GM21447 (cell line): Measurements from ENCODE around the gene PCDH9.
"Not testable (repeated sequence)": the region's sequence is repeated elsewhere in the genome, so short reads cannot be mapped to it uniquely, and the experiment has no call there.

Experiments used
- ATAC-seq: cut with Tn5 transposase; IDR thresholded peaks from one replicate; pipeline ENCODE4 v1.9.1; 2021; ENCODE audit not compliant: unreplicated experiment

Gene PCDH9

DNA sequence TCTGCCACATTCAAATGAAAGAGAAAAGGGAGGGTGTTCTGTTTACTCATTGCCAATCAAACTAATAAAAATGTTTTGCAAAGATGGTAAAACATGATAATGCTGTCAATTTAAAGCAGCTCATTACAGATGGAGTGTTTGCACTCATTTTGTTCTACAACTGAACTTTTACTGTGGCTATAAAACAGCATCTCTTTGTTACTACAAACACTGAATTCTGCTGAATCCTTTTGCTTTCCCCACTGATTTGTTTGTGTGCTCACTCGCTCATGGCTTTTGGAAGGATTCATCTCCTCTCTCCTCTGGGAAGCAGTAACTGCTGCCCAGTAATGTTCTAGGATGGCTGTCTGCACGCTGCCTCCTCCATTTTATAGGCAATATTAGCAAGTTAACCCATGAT lies 434.5 kb downstream of the PCDH9 start:
- no peak for ATAC-seq

GRCh38 chr13:66794340-66795031 lies 435.6 kb downstream of the PCDH9 start:
- no peak for ATAC-seq

- ATAC-seq = no peak
Measured at GRCh38 chr13:66790861-66791260, 439.3 kb downstream of the PCDH9 start.

- no peak for ATAC-seq
Measured at GRCh38 chr13:66781241-66781640, 448.9 kb downstream of the PCDH9 start.

GRCh38 chr13:66780814-66781213 lies 449.3 kb downstream of the PCDH9 start:
- ATAC-seq = no peak

DNA sequence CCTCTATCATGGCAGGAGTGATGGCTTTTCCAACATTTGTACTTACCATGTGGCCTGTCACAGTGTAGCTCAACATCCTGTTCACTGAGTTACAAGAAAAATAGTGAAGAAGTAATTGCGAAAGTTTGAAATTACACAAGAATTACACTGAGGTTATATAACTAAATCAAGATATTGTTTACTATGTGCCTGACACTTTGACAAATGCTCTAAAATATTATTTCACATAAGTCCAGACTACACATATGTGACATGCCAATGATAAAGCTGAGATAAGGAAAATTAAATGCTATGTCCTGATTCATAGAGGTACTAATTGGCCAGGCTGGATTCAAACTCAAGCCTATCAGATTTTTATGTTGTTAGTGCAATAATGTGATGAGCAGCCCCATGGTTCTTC lies 451.7 kb downstream of the PCDH9 start:
- no peak for ATAC-seq

GRCh38 chr13:66775196-66775595 lies 454.9 kb downstream of the PCDH9 start:
- no peak for ATAC-seq

- no peak for ATAC-seq
Measured at GRCh38 chr13:66774046-66774445, 456.1 kb downstream of the PCDH9 start.

DNA sequence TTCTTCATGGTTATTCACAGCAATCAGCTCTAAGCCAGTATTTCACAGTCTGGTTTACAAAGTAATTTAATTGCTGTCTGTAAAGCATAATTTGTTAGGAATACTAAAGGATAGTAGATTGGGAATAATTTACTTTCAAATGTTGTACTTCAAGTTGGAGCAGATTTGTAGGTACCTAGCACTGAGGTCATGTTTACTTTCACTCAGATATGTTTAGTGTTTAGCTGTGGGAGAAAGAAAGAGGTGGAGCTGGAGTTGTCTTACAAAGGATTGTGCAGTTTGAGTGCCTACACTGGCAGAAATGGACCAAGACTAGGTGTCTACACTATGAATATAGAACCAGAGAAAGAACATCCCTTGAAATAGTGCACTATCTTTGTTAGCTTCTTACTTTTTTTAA lies 464.6 kb downstream of the PCDH9 start:
- no peak for ATAC-seq

DNA sequence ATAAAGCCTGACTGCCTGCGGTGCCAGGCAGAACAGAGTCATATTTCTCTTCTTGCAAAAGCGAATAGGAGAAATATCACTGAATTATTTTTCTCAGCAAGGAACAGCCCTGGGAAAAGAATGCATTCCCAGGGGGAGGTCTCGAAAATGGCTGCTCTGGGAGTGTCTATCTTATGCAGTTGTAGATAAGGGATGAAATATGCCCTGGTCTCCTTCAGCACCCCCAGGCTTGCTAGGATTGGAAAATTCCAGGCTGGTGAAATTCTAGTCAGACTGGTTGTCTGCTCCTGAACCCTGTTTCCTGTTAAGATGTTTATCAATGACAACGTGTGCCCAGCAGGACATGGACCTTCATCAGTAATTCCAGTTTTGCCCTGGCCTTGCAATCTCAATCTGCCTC lies 469.5 kb downstream of the PCDH9 start:
- not testable (repeated sequence) for ATAC-seq

- no peak for ATAC-seq
Measured at GRCh38 chr13:66759919-66760318, 470.2 kb downstream of the PCDH9 start.

DNA sequence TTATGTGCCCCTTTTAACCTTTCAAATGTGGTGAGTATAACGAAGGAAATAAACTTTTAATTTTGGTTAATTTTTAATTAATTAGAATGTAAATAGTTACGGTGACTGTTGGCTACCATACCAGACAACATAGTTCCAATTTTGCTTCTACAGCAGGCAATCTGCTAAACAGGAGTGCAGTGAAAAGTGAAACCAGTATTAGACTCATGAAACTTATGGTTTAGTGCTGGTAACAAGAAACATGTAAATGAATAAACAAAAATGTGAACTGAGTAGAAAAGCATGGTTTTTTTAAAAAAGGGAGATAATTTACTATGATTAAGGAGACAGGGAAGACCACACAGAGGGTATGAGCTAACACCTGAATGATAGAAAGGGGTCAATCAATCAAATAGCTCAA lies 478.4 kb downstream of the PCDH9 start:
- no peak for ATAC-seq

DNA sequence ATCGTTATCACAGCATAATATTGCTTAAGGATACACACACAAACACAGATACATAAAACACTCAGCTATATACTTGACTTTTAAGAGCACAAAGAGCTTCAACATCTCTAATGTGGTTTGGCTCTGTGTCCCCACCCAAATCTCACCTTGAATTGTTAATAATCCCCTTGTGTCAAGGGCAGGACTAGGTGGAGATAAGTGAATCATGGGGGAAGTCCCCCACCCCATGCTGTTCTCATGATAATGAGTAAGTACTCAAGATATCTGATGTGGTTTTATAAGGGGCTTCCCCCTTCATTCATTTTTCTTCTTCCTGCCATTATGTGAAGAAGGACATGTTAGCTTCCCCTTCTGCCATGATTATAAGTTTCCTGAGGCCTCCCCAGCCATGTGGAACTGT lies 481.4 kb downstream of the PCDH9 start:
- no peak for ATAC-seq

GRCh38 chr13:66745307-66745706 lies 484.8 kb downstream of the PCDH9 start:
- ATAC-seq = no peak

GRCh38 chr13:66723576-66723975 lies 506.6 kb downstream of the PCDH9 start:
- ATAC-seq = no peak

- ATAC-seq = no peak
Measured at GRCh38 chr13:66716538-66716937, 513.6 kb downstream of the PCDH9 start.

DNA sequence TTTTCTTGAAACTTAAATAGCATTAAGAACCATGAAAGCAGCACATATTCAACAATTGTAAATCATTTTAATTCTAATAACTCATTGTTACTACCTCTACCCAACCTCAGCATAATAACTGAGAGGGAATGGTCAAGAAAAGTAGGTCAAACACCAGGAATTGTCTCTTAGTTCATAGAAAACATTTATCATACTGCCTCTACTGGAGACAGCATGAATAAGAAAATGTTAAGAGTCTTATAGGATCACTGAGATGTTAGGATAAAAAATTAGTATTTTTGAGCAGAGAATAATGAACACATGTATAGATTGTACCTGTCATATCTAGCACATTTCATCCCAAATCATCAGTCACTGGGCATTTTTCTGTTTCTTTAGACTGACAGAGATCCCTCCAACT lies 515.3 kb downstream of the PCDH9 start:
- ATAC-seq = no peak

- ATAC-seq = no peak
Measured at GRCh38 chr13:66704110-66704509, 526.0 kb downstream of the PCDH9 start.

- ATAC-seq = no peak
Measured at GRCh38 chr13:66703597-66703996, 526.5 kb downstream of the PCDH9 start.

DNA sequence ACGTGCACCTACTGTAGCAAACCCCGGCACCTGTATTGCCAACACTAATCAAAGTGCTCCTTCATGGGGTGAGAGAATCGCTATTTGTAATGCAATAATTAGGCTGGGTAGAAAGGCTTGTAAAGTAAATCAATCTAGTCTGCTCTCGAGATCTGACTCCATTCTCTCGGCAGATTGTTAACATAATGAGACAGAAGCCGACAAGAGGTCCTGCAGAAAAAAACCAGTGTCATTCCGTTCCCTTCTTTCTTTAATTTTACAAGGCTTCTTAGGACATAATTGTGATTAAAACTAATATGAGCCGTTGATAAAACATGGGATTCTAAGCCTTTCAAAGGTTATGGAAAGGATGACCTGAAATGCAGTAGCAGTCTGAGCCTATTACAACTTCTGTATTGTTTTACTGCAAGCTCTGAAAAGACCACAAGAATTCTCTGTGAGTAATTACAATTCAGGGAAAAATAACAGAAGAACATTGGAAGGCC lies 530.0 kb downstream of the PCDH9 start:
- no peak for ATAC-seq

- no peak for ATAC-seq
Measured at GRCh38 chr13:66693656-66694055, 536.5 kb downstream of the PCDH9 start.

DNA sequence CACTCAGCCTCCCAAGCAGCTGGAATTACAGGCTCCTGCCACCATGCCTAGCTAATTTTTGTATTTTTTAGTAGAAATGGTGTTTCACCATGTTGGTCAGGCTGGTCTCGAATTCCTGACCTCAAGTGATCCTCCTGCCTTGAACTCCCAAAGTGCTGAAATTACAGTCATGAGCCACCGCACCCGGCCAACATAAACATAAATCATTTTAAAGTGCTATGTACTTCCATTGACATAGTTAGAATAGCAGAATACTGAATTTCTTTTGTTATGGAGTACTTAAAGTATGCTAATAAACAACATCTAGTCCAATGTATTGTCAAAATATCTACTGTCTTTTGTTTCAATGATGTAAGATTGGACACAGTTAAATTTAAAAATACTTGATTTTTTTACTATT lies 539.0 kb downstream of the PCDH9 start:
- ATAC-seq = no peak

- ATAC-seq = no peak
Measured at GRCh38 chr13:66689628-66690027, 540.5 kb downstream of the PCDH9 start.
